Kidney (tissue), 14 donors: ENCODE results near the gene NIT2. TPM values are rescaled to one million over a fixed set of nuclear protein-coding genes. Genes with fewer than 3 reads are reported as not detected.

ENCODE experiments used
- DNase-seq, 5 donors: peaks; one replicate each; pipeline ENCODE4 v3.0.0-alpha.2; 2013 to 2020
- FAIRE-seq: peaks from 2 replicates; lab custom pipeline; 2012; peaks lifted over from hg19 to GRCh38; lab: Jason Lieb, UNC
- H3K27ac ChIP-seq, 2 donors: one replicate each; pipeline ENCODE4 v1.7.0; 2013; ENCODE audit warnings: low read depth in 2 of 2, low read length in 2 of 2, inconsistent platforms in 1 of 2
- H3K27me3 ChIP-seq: one replicate; pipeline ENCODE4 v1.7.1; 2013; ENCODE audit warnings: low read length, inconsistent platforms; ENCODE audit not compliant: control insufficient read depth, insufficient read depth
- H3K36me3 ChIP-seq, 3 donors: one replicate each; pipeline versions ENCODE4 v1.7.0 to v1.7.1; 2013; ENCODE audit warnings: low read length in 3 of 3, control low read depth in 1 of 3, inconsistent platforms in 1 of 3; ENCODE audit not compliant: insufficient read depth in 3 of 3, control insufficient read depth in 2 of 3
- H3K4me1 ChIP-seq, 3 donors: one replicate each; pipeline versions ENCODE4 v1.7.0 to v1.7.1; 2013; ENCODE audit warnings: low read length in 3 of 3, inconsistent platforms in 1 of 3, low read depth in 1 of 3; ENCODE audit not compliant: control insufficient read depth in 2 of 3, insufficient read depth in 2 of 3
- H3K4me3 ChIP-seq, 3 donors: one replicate each; pipeline versions ENCODE4 v1.7.0 to v1.8.1; 2013; ENCODE audit warnings: low read length in 3 of 3, control low read depth in 1 of 3, inconsistent platforms in 1 of 3
- H3K9ac ChIP-seq, 3 donors: one replicate each; pipeline versions ENCODE4 v1.7.0 to v1.7.1; 2013; ENCODE audit warnings: low read length in 3 of 3, control low read depth in 1 of 3, inconsistent platforms in 1 of 3
- H3K9me3 ChIP-seq, 3 donors: one replicate each; pipeline versions ENCODE4 v1.7.0 to v1.7.1; 2013; ENCODE audit warnings: low read length in 3 of 3, control low read depth in 1 of 3, inconsistent platforms in 1 of 3; ENCODE audit not compliant: control insufficient read depth in 2 of 3, insufficient read depth in 1 of 3
- intact Hi-C: fragments of 100-400 bp; cut with DNase I; formaldehyde crosslinking; loops from one replicate; pipeline ENCODE4 v1.11.1; 2022
- polyA plus RNA-seq: library from polyadenylated mRNA; stranded (reverse); fragments of 350-450 nt; fragmentation: Illumina TruSeq; extraction: RNeasy Lipid Tissue Mini Kit (QIAGEN cat#74804); gene quantifications from one replicate; pipeline ENCODE4 v1.2.3, GENCODE V29; 2014; ENCODE audit warnings: low read depth, low replicate concordance; ENCODE audit not compliant: insufficient read depth
- total RNA-seq: library from RNA; stranded (reverse); fragmentation: NEBNext Ultra II Directional; extraction: Animal tissue kit (Norgen Biotek cat#: 25700); gene quantifications from one replicate; pipeline ENCODE4 v1.2.1, GENCODE V29; 2021
- TF ChIP-seq, protein P1 (sequence below): IDR thresholded peaks from 3 replicates; pipeline ENCODE4 v1.5.1; 2012; ENCODE audit warnings: mild to moderate bottlenecking, moderate library complexity, borderline replicate concordance; ENCODE audit not compliant: insufficient read depth; ENCODE audit errors: extremely low read depth
- donor health status: control.
- donor health status: control.
- donor health status: control.
- donor health status: control.
- donor health status: control.
- donor health status: DM: yes; HTN: yes; CAD: no.
- donor health status: Normal renal cell carcinoma (clear cell type).

Gene NIT2
- total and polyA plus RNA-seq, 2 donors from 2014 or later, result 57.5 to 180 TPM

- no peaks in the 10 kb centered on the region for H3K27me3 ChIP-seq
- H3K9ac ChIP-seq, result peak overlapping the region; percentile 84 to 100 (median 87)
- intact Hi-C loops, result no loop called here
- H3K27ac ChIP-seq, result peak overlapping the region; percentile 93 to 94
- TF ChIP-seq, protein P1, sequence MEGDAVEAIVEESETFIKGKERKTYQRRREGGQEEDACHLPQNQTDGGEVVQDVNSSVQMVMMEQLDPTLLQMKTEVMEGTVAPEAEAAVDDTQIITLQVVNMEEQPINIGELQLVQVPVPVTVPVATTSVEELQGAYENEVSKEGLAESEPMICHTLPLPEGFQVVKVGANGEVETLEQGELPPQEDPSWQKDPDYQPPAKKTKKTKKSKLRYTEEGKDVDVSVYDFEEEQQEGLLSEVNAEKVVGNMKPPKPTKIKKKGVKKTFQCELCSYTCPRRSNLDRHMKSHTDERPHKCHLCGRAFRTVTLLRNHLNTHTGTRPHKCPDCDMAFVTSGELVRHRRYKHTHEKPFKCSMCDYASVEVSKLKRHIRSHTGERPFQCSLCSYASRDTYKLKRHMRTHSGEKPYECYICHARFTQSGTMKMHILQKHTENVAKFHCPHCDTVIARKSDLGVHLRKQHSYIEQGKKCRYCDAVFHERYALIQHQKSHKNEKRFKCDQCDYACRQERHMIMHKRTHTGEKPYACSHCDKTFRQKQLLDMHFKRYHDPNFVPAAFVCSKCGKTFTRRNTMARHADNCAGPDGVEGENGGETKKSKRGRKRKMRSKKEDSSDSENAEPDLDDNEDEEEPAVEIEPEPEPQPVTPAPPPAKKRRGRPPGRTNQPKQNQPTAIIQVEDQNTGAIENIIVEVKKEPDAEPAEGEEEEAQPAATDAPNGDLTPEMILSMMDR, result no peak
- no peaks in the 10 kb centered on the region for H3K9me3 ChIP-seq
- peaks cover 5 to 12% (median 10%) of the 10 kb centered on the region in 3 donors for H3K4me1 ChIP-seq
- H3K4me3 ChIP-seq, result peak overlapping the region; percentile 89 to 99 (median 99)
- FAIRE-seq (no peak), DNase-seq (peak in 3 of 5 donors; percentile 66 to 78 (median 67))
- H3K36me3 ChIP-seq, result no peaks in the 10 kb centered on the region
These were observed 67.1 kb downstream of the NIT2 start for GRCh38 chr3:100401674-100402041.

GRCh38 chr3:100402256-100402655 lies 67.7 kb downstream of the NIT2 start:
- Histone ChIP-seq H3K4me1 (peaks cover 5 to 12% (median 10%) of the 10 kb centered on the region in 3 donors), H3K27ac (peak overlapping the region; percentile 93 to 94), H3K4me3 (peak overlapping the region; percentile 89 to 99 (median 99)), H3K27me3 (no peaks in the 10 kb centered on the region), H3K36me3 (no peaks in the 10 kb centered on the region), H3K9ac (peak overlapping the region; percentile 84 to 100 (median 87)), H3K9me3 (peaks cover 0 to 3% (median 0%) of the 10 kb centered on the region in 3 donors)
- intact Hi-C loops, result no loop called here
- DNase-seq (peak in 2 of 5 donors; percentile 80 to 82), FAIRE-seq (no peak)
- TF ChIP-seq, protein P1, result no peak

DNA sequence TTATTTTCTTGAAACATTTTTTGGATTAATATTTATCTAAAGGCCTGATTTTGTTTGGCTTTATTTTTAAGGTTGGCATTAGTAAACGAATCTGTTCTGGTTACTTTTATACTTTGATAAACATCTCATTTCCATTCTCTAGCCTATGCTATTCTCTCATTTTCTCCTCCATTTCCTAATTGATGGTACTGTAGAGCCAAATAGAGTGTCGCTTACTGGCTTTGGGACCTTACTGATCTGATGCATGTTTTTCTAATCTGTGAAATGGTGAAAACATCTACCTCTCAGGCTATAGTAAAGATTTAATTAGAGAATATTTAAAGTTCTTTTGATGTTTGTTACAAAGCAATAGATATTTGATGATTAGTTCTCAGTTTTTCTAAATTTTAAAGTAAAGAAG lies 68.3 kb downstream of the NIT2 start:
- DNase-seq (peak in 2 of 5 donors; percentile 18 to 26), FAIRE-seq (no peak)
- Histone ChIP-seq H3K9me3 (peaks cover 0 to 8% (median 0%) of the 10 kb centered on the region in 3 donors), H3K27ac (peak overlapping the region in 1 of 2 donors; percentile 18), H3K4me3 (peak overlapping the region; percentile 89 to 99 (median 99)), H3K36me3 (no peaks in the 10 kb centered on the region), H3K4me1 (peaks cover 5 to 12% (median 10%) of the 10 kb centered on the region in 3 donors), H3K27me3 (no peaks in the 10 kb centered on the region), H3K9ac (peak overlapping the region in 2 of 3 donors; percentile 3 to 100)
- intact Hi-C loops, result no loop called here
- TF ChIP-seq, protein P1, result no peak
